ENCODE data around the gene NINJ1.

The NINJ1 gene

GRCh38 chr9:93132946-93133680 lies 938 bp downstream of the NINJ1 start:
- FAIRE-seq = no peak
- DNase-seq (ENCODE audit: low spot score) = no peak

GRCh38 chr9:93132287-93132927 lies 1.6 kb downstream of the NINJ1 start:
- FAIRE-seq (no peak), DNase-seq (ENCODE audit: low spot score) (peak; percentile 29)

GRCh38 chr9:93131599-93132286 lies 2.3 kb downstream of the NINJ1 start:
- DNase-seq (ENCODE audit: low spot score) (no peak), FAIRE-seq (no peak)

- FAIRE-seq = no peak
- DNase-seq (ENCODE audit: low spot score) = no peak
Measured at GRCh38 chr9:93130861-93131481, 3.1 kb downstream of the NINJ1 start.

GRCh38 chr9:93129691-93130500 lies 4.2 kb downstream of the NINJ1 start:
- DNase-seq (ENCODE audit: low spot score) (no peak), FAIRE-seq (no peak)

GRCh38 chr9:93129286-93129685 lies 4.8 kb downstream of the NINJ1 start:
- FAIRE-seq (no peak), DNase-seq (ENCODE audit: low spot score) (no peak)

GRCh38 chr9:93128715-93129224 lies 5.3 kb downstream of the NINJ1 start:
- FAIRE-seq (no peak), DNase-seq (ENCODE audit: low spot score) (no peak)

- FAIRE-seq (no peak), DNase-seq (ENCODE audit: low spot score) (no peak)
Measured at GRCh38 chr9:93128011-93128714, 5.9 kb downstream of the NINJ1 start.

GRCh38 chr9:93127395-93127911 lies 6.6 kb downstream of the NINJ1 start:
- no peak for FAIRE-seq
- no peak for DNase-seq (ENCODE audit: low spot score)

- FAIRE-seq (no peak), DNase-seq (ENCODE audit: low spot score) (no peak)
Measured at GRCh38 chr9:93126825-93127368, 7.2 kb downstream of the NINJ1 start.

GRCh38 chr9:93126151-93126781 lies 7.8 kb downstream of the NINJ1 start:
- DNase-seq (ENCODE audit: low spot score) = no peak
- FAIRE-seq = no peak

GRCh38 chr9:93125331-93125894 lies 8.6 kb downstream of the NINJ1 start:
- FAIRE-seq (no peak), DNase-seq (ENCODE audit: low spot score) (no peak)

GRCh38 chr9:93124793-93125192 lies 9.3 kb downstream of the NINJ1 start:
- FAIRE-seq = no peak
- no peak for DNase-seq (ENCODE audit: low spot score)

GRCh38 chr9:93123561-93124283 lies 10.3 kb downstream of the NINJ1 start:
- FAIRE-seq = no peak
- DNase-seq (ENCODE audit: low spot score) = no peak

- FAIRE-seq (no peak), DNase-seq (ENCODE audit: low spot score) (no peak)
Measured at GRCh38 chr9:93122721-93123221, 11.3 kb downstream of the NINJ1 start.

- no peak for FAIRE-seq
- no peak for DNase-seq (ENCODE audit: low spot score)
Measured at GRCh38 chr9:93121316-93122241, 12.5 kb downstream of the NINJ1 start.

- no peak for DNase-seq (ENCODE audit: low spot score)
- FAIRE-seq = no peak
Measured at GRCh38 chr9:93120846-93121315, 13.2 kb downstream of the NINJ1 start.
